Choroid plexus epithelial cell (primary cell): ENCODE data around the gene FILIP1L.
A peak's percentile ranks its signal among the peaks of the same experiment; 100 is the strongest.

Experiments
- DNase-seq: peaks from one replicate; pipeline ENCODE4 v3.0.0-alpha.2; 2010; ENCODE audit warnings: low read depth
- H3K4me3 ChIP-seq: 2 replicates; pipeline ENCODE4 v1.5.1; 2011; ENCODE audit warnings: low read depth, mild to moderate bottlenecking, control low read depth, low read length, moderate library complexity
- TF ChIP-seq, protein P1 (sequence below): conservative IDR thresholded peaks from 2 replicates; pipeline ENCODE4 v1.5.1; 2011; ENCODE audit warnings: low read depth, mild to moderate bottlenecking, control low read depth, inconsistent platforms, low read length, moderate library complexity

Gene FILIP1L

DNA sequence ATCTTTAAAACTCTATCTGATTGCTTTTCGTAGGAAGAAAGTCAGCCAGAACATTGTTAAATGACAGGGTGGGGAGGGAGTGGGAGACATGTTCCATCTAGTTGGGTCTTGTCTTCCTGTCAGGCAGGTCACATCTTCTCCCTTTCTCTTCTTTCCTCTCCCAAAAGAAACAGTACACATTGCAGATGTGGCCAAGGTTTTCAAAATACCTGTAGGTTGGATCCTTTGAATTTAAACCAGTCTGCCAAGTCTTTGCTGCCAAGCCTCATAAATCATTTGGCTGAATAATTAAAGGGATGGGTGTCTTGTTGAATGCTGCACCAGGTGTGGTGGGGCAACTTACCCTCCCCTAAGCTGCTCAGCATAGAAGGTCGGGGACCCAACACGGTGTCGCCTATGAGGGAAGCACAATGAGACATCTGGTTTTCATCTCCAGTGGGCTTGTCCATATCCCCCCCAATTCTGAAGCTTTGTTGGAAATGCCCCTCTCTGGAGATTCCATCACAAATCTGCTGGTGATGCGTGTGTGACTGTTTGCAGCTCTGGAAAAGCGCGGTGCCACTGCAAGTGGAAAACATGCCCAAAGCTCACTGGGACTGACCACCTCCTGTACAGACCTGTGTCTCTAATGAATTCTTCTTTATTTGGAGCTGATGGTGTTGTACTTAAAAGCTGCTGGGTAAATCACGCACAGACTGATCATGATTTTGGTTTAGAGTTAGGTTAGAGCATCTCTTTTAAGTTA is 112.6 kb downstream of the FILIP1L start:
- TF ChIP-seq, protein P1, sequence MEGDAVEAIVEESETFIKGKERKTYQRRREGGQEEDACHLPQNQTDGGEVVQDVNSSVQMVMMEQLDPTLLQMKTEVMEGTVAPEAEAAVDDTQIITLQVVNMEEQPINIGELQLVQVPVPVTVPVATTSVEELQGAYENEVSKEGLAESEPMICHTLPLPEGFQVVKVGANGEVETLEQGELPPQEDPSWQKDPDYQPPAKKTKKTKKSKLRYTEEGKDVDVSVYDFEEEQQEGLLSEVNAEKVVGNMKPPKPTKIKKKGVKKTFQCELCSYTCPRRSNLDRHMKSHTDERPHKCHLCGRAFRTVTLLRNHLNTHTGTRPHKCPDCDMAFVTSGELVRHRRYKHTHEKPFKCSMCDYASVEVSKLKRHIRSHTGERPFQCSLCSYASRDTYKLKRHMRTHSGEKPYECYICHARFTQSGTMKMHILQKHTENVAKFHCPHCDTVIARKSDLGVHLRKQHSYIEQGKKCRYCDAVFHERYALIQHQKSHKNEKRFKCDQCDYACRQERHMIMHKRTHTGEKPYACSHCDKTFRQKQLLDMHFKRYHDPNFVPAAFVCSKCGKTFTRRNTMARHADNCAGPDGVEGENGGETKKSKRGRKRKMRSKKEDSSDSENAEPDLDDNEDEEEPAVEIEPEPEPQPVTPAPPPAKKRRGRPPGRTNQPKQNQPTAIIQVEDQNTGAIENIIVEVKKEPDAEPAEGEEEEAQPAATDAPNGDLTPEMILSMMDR = no peak
- H3K4me3 ChIP-seq = no peak overlapping the region
- DNase-seq = no peak

DNA sequence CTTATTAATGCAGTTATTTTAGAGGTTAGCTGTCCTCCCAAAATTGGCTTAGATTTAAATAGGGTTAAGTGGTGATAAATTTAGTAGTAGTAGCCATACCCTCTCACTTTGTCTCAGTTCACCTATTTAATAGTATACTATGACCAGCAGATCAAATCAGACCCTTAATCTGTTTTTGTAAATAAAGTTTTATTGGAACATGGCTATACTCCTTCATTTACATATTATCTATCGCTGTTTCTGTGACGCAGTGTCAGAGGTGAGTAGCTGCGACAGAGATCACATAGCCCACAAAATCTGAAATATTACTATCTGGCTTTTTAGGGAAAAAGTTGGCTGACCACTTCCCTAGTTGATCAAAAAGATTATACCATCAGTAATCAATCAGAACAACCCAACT is 113.2 kb downstream of the FILIP1L start:
- H3K4me3 ChIP-seq = no peak overlapping the region
- TF ChIP-seq, protein P1 = no peak
- no peak for DNase-seq

DNA sequence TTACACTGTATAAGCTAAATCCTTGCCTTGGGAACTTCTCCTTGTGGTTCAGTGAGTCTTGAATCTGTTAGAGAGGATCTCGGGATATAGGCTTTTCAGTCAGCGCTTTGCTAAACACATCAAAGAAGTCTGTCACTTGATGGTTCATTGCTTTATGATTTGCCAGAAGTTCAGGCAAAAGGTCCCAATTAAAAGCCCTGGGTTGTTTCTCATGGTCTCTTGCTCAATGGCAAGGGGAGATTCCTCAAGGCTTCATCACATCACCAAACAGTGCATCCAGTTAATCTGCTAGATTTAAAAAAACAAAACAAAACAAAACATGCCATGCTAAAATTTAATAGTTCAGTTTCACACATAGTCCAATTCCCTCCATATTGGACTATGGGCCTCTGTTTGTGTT is 114.8 kb downstream of the FILIP1L start:
- DNase-seq = peak; percentile 24
- no peak overlapping the region for H3K4me3 ChIP-seq
- TF ChIP-seq, protein P1 = no peak

DNA sequence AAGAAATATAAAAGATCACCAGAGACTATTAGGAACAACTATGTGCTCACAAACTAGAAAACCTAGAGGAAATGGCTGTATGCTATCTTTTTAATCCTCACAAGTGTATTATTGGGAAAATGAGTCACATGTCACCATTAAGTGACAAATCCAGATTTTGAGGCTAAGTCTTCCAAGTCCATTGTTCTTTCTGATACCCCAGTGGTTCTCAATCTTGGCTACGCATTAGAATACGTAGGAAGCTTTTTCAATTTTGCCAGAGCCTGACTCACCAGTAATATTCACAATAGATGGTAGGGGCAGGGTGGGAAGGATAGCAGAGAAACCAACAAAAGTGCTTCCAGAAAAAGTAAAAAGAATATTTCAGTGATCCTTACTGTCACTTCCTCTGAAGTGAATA is 117.0 kb downstream of the FILIP1L start:
- DNase-seq = no peak
- H3K4me3 ChIP-seq = no peak overlapping the region
- TF ChIP-seq, protein P1 = no peak

DNA sequence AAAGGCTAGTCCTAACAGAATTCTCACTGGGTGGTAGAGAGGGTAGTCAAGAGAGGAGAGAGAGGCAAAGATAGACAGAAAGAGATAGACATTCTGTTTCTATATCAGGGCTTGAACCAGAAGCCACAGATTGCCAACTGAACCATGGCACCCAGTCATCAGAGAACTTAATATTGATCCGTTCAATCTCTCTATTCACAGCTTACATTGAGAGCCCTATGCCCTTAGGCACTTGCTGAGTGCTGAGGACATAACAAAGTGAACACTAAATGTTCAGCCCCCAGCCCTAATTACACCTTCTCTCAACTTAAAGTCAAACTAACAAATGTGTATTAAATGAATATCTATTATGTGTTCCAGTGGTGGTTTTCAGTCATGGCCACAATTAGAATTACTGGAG is 124.1 kb downstream of the FILIP1L start:
- H3K4me3 ChIP-seq = no peak overlapping the region
- TF ChIP-seq, protein P1 = no peak
- DNase-seq = no peak

DNA sequence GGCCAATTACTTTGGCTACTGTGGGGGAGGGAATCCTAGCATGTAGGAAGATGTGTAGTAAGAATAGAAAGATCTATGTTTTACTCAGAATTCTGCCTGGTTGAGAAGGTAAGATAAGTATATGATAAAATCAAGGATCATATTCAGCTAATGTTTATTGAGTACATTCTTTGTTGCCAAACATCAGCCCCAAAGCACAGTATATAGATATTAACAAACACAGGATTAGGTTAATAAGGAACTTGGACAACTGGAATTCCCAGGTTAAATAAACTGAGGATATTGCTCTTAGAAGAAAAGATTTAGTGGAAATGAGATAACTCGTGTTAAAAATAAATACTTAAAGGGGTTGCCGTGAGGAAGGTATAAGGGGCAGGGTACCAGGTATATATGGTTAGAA is 129.6 kb downstream of the FILIP1L start:
- no peak for DNase-seq
- TF ChIP-seq, protein P1 = no peak
- H3K4me3 ChIP-seq = no peak overlapping the region

DNA sequence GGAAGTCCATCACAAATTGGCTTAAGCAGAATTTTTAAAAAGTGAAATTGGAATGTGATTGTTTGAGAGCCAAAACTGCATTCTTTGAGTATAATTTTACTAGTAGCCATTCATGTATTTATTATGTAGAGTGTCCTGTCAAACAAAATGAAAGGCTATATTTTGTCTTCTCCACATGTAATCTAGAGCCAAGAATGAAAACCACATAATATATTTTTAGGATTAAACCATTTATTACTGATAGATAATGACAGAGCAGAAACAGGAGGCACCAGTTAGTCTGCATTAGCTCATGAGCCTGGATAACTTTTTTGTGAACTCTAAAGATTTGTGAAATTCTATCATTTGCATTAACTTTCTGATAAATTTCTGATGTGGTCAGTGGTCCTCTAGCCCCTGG is 130.2 kb downstream of the FILIP1L start:
- H3K4me3 ChIP-seq = no peak overlapping the region
- DNase-seq = no peak
- TF ChIP-seq, protein P1 = no peak
